HEK293T (cell line): Measurements from ENCODE around the gene C1RL.

Experiments used
- CTCF ChIA-PET: fragments of 350-600 bp; formaldehyde crosslinking; extraction: SDS; loops from one replicate; lab custom pipeline; 2021; ENCODE audit warnings: antibody characterized with exemption, inconsistent platforms; lab: Yijun Ruan, JAX
- POLR2A ChIA-PET: fragments of 350-600 bp; formaldehyde crosslinking; extraction: SDS; loops from one replicate; lab custom pipeline; 2020; ENCODE audit warnings: antibody characterized with exemption, inconsistent platforms; lab: Yijun Ruan, JAX
- DNase-seq: peaks from one replicate; pipeline ENCODE4 v3.0.0; 2012; ENCODE audit warnings: mixed read lengths; ENCODE audit errors: extremely low spot score
- ARNT ChIP-seq: fragments of 450-650 bp; IDR thresholded peaks from 2 replicates; pipeline ENCODE4 v1.6.1; 2017; ENCODE audit warnings: mild to moderate bottlenecking
- BHLHE40 ChIP-seq: fragments of 450-650 bp; IDR thresholded peaks from 2 replicates; pipeline ENCODE4 v1.6.1; 2016; ENCODE audit warnings: mild to moderate bottlenecking, moderate library complexity, borderline replicate concordance
- CTBP1 ChIP-seq: fragments of 450-650 bp; IDR thresholded peaks from 2 replicates; pipeline ENCODE4 v1.6.1; 2016; ENCODE audit warnings: borderline replicate concordance
- ELF4 ChIP-seq: fragments of 450-650 bp; IDR thresholded peaks from 2 replicates; pipeline ENCODE4 v1.6.1; 2017; ENCODE audit warnings: antibody characterized with exemption
- FOXA1 ChIP-seq: fragments of 450-650 bp; IDR thresholded peaks from 2 replicates; pipeline ENCODE4 v1.6.1; 2016; ENCODE audit warnings: mild to moderate bottlenecking
- FOXK2 ChIP-seq: fragments of 450-650 bp; IDR thresholded peaks from 2 replicates; pipeline ENCODE4 v1.6.1; 2016; ENCODE audit warnings: mild to moderate bottlenecking
- FOXM1 ChIP-seq: fragments of 450-650 bp; IDR thresholded peaks from 2 replicates; pipeline ENCODE4 v1.6.1; 2017; ENCODE audit warnings: mild to moderate bottlenecking, borderline replicate concordance
- HDGF ChIP-seq: fragments of 450-650 bp; IDR thresholded peaks from 2 replicates; pipeline ENCODE4 v1.6.1; 2017; ENCODE audit warnings: antibody characterized with exemption, borderline replicate concordance
- L3MBTL2 ChIP-seq: fragments of 450-650 bp; conservative IDR thresholded peaks from 2 replicates; pipeline ENCODE4 v1.6.1; 2016; ENCODE audit warnings: mild to moderate bottlenecking
- LEF1 ChIP-seq: fragments of 450-650 bp; IDR thresholded peaks from 2 replicates; pipeline ENCODE4 v1.6.1; 2017; ENCODE audit warnings: mild to moderate bottlenecking, borderline replicate concordance
- NFRKB ChIP-seq: fragments of 450-650 bp; IDR thresholded peaks from 2 replicates; pipeline ENCODE4 v1.6.1; 2016; ENCODE audit warnings: mild to moderate bottlenecking, moderate library complexity
- SP1 ChIP-seq: fragments of 450-650 bp; IDR thresholded peaks from 2 replicates; pipeline ENCODE4 v1.6.1; 2017
- SUZ12 ChIP-seq: fragments of 450-650 bp; IDR thresholded peaks from 2 replicates; pipeline ENCODE4 v1.6.1; 2016; ENCODE audit warnings: mild to moderate bottlenecking
- TARDBP ChIP-seq: fragments of 450-650 bp; IDR thresholded peaks from 2 replicates; pipeline ENCODE4 v1.6.1; 2016
- ZNF384 ChIP-seq: fragments of 450-650 bp; IDR thresholded peaks from 2 replicates; pipeline ENCODE4 v1.6.1; 2016
- TF ChIP-seq, protein P1 (sequence below): fragments of 450-650 bp; IDR thresholded peaks from 2 replicates; pipeline ENCODE4 v1.6.1; 2016

C1RL gene

DNA sequence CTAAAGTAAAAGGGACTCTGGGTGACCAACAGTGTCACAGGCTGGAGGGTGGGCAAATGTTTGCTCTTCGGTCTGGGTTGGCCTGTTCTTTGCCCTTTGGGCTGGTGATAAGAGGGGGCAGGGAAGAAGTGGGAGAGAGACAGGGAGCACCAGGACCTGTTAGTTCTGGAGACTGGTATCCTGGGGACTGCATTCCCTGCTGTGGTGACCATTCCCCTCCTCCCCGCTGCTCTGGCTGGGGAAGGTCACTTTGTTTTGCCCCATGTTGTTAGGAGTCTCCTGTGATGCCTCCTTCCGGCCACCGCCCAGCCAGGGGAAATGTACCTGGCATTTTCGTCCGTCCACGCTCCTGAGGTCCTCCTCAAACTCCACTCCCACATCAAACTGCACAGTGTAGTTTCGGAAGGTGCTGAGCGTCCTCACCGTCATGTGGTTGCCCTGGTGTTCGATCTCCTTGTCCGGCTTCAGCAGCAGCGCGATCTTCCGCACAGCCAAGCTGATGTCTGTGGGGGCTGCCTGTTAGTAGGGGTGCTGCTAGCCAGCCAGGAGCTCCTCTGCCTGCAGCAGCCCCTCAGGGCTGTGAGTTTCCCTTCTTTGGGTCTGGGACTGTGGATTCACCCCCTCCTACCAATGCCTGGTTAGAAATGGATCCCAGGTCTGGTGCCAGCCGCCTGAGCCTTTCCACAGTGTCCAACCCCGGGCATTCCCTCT is 19.1 kb upstream of the C1RL start:
- POLR2A ChIA-PET, result interaction anchor here (1.1 kb wide), 1 partner anchor 184 kb away, joined by 4 read pairs; the partner anchor contains the start of genes C12orf57 and RNU7-1

DNA sequence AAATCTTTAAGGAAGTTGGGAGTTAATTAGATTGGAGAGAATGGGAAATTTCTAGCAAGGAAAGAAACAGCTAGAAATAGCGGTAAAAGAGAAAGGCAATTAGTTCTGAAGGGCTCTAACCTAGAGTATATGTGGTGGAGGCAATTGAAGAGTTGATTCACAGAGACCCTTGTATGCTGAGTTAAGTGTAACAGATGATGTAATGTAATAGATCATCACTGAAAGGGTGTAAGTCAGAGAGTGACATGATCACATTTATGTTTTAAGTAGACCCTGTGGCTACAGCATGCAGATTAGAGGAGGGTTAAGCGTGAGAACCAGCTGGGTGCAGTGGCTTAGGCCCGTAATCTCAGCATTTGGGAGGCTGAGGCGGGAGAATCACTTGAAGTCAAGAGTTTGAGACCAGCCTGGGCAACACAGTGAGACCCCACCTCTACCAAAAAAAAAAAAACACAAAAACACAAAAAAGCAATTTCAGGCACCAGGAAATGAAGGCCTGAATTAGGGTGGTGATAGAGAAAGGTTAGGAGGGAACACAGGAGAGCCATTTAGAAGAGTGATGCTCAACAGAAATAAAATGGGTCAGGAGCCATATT is 16.7 kb upstream of the C1RL start:
- POLR2A ChIA-PET, result interaction anchor here (1.0 to 1.7 kb wide), 3 partner anchors 164 to 182 kb away, joined by 3 to 7 read pairs (median 3); partner anchors contain the start of genes C12orf57 and RNU7-1
- TF ChIP-seq ELF4 (no peak), TARDBP (no peak), LEF1 (no peak), L3MBTL2 (no peak), ARNT (no peak), CTBP1 (no peak), SUZ12 (no peak), FOXK2 (no peak), SP1 (no peak), HDGF (no peak), BHLHE40 (no peak), FOXA1 (no peak), ZNF384 (no peak), FOXM1 (no peak), NFRKB (no peak)
- TF ChIP-seq, protein P1, sequence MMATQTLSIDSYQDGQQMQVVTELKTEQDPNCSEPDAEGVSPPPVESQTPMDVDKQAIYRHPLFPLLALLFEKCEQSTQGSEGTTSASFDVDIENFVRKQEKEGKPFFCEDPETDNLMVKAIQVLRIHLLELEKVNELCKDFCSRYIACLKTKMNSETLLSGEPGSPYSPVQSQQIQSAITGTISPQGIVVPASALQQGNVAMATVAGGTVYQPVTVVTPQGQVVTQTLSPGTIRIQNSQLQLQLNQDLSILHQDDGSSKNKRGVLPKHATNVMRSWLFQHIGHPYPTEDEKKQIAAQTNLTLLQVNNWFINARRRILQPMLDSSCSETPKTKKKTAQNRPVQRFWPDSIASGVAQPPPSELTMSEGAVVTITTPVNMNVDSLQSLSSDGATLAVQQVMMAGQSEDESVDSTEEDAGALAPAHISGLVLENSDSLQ, result no peak
- CTCF ChIA-PET, result interaction anchor here (1.2 to 1.3 kb wide), 2 partner anchors 13 to 19 kb away, joined by 5 to 8 read pairs; no protein-coding TSS in a partner anchor
- no peak for DNase-seq

More for the DNA sequence above, 19.1 kb upstream of the C1RL start:
- no peak for DNase-seq
- TF ChIP-seq, protein P1, result no peak
- TF ChIP-seq FOXM1, result no peak
- TF ChIP-seq SP1, result no peak
- TF ChIP-seq ELF4, result no peak
- TF ChIP-seq TARDBP, result no peak
- TF ChIP-seq CTBP1, result no peak
- TF ChIP-seq LEF1, result no peak
- no peak for TF ChIP-seq SUZ12
- TF ChIP-seq FOXK2, result no peak
- TF ChIP-seq FOXA1, result no peak
- no peak for TF ChIP-seq BHLHE40
- TF ChIP-seq ARNT, result no peak
- TF ChIP-seq ZNF384, result no peak
- no peak for TF ChIP-seq HDGF
- TF ChIP-seq L3MBTL2, result no peak
- no peak for TF ChIP-seq NFRKB
- CTCF ChIA-PET, result no interaction called here

DNA sequence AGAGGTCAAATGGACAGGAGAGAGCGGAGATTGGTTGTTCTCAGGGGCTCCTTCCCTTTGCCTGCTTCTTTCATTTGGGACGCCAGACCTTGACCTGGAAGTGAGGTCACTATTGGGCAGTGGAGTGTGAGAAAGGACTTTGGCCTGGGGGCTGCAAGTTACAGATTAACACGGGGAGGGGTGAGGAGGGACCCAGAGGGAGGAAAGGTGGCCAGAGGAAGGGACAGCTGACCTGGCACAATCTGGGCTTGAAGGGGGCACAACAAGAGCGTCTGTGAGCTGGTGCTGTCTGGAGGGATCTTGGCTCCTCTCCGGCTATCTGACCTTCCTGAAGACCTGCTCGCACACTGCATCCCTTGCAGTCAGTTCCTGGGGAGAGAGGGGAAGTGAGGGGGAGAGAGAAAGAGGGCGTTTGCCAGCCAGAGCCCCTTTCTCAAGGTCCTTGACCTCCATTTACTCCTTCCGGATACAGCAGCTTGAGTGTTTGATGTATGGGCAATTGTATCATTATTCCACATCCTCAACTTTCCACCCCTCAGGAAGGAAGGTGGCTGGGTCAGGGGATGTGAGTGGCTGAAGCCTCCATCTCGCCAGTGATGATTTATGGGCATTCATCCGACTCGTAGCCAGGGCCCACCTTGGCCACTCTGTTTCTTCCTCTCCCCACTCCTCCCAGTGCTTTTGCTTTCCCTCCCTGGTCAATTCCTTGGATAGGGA is 14.9 kb upstream of the C1RL start:
- DNase-seq, result no peak
- CTCF ChIA-PET, result interaction anchor here (0.6 kb wide), 1 partner anchor 10 kb away, joined by 3 read pairs; no protein-coding TSS in a partner anchor
- TF ChIP-seq FOXA1 (no peak), LEF1 (no peak), HDGF (no peak), NFRKB (no peak), L3MBTL2 (no peak), FOXK2 (no peak), SP1 (no peak), ARNT (no peak), ZNF384 (no peak), TARDBP (no peak), BHLHE40 (no peak), FOXM1 (no peak), ELF4 (no peak)
- POLR2A ChIA-PET, result no interaction called here

DNA sequence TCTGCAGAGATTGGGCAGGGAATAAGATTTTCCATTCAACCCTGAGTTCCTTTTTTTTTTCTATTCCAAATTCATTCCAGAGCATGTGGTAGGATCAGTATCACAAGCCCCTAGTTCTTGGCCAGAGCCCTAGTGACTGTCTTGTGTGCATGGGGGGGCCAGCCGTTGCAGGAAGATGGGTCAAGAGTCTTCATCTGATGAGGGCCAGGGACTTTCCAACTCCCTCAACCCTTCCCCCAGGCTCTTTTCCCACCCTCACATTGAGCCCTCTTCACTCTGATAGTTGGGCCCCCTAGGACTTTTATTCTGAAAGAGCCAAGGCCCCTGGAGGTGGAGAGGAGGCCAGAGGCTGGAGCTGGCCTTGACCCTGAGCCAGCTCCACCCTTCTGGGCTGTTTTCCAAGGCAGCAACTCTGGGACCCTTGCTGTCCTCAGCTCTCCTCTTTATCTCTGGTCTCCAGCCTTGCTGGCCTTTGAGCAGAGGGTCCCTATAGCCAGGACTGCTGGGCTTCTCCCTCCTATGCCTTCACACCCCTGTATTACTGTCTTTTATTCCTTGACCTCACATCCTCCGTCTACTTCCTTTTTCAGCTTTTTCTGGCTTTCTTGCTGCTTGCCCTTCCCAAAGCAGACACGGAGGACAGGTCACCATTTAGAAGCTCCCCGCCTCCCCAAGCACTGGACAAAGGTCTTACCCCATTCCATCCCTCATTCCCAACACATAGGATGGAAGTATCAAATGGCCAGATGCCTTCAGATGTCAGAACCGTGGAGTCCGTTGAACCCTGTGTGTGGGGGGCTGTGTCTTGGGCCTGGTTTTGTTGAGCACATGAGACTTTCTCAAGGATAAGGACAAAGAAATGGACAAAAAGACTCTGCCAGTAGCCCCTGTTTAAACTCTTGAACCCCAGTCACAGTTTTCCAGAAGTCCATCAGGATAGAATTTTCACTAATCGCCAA is 14.1 kb upstream of the C1RL start:
- ChIA-PET POLR2A (no interaction called here), CTCF (interaction anchor here (0.6 to 0.9 kb wide), 2 partner anchors 10 to 81 kb away, joined by 3 read pairs; no protein-coding TSS in a partner anchor)
- no peak for DNase-seq
- no peak for TF ChIP-seq L3MBTL2
- no peak for TF ChIP-seq FOXK2
- TF ChIP-seq CTBP1, result no peak
- TF ChIP-seq NFRKB, result no peak
- no peak for TF ChIP-seq BHLHE40
- no peak for TF ChIP-seq LEF1
- TF ChIP-seq FOXA1, result no peak
- TF ChIP-seq HDGF, result no peak
- no peak for TF ChIP-seq SP1
- TF ChIP-seq, protein P1, result no peak
- TF ChIP-seq ELF4, result no peak
- no peak for TF ChIP-seq SUZ12
- no peak for TF ChIP-seq FOXM1
- TF ChIP-seq ARNT, result no peak
- no peak for TF ChIP-seq ZNF384
- TF ChIP-seq TARDBP, result no peak
